ENCODE data around the gene NTN4. TPM values are rescaled to one million over a fixed set of nuclear protein-coding genes. Genes with fewer than 3 reads are reported as not detected.
"Not testable (repeated sequence)": the region's sequence is repeated elsewhere in the genome, so short reads cannot be mapped to it uniquely, and the experiment has no call there.

The NTN4 gene
- total RNA-seq, 1 donor from 2014 or later = 76.5 TPM

DNA sequence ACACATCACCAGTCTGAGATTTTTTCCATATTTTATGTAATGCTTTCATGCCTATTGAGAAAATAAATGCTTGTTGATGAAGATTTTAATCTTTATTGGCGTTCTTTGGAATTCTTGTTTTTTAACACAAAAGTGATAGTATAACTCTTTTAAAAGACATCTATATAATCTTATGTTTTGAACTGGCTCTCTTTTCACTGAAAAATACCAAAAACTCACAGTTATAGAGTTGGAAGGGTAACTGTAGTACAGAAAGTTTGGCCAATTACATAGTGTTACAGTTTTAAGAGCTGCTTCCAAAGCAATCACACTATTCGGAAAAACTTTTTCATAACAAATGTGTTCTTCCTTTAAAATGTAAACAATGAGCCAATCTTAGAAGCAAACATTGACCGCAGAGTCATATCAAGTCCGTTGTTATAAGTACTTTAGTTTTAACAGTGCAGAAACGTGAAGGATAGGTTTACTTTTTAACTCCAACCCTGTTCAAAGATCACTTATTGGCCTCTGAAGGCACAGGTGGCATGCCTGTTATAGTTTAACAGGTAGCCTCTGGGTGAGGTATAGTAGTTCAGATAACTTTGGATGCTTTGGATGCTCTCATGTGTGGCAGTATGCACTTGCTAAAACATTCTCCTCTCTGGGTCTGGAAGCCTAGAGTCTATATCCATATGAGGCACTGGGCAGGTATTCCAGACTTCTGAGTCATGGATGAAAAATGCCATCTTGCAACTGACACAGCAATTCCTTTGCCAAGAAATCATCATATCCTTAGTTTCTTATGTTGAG, 12.1 kb upstream of the NTN4 start:
- ATAC-seq (peak; percentile 28), DNase-seq (no peak)
- intact Hi-C loops (cut with micrococcal nuclease) = no loop called here

DNA sequence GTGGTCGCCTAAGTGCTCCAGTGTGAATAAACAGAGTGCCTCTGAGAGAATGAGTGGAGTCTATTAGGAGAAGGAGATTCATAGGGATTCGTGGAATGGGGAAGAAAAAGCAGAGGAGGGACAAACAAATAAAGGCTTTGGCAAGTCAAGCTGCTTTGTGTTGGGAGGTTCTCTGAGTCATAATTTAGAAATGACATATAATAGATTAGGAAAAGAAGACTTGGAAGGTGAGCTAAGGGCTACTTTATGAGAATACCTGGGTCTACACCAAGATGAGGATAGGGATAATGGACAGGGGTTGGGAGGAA, 6.4 kb upstream of the NTN4 start:
- no peak for DNase-seq
- ATAC-seq = no peak
- intact Hi-C loops (cut with micrococcal nuclease) = no loop called here

DNA sequence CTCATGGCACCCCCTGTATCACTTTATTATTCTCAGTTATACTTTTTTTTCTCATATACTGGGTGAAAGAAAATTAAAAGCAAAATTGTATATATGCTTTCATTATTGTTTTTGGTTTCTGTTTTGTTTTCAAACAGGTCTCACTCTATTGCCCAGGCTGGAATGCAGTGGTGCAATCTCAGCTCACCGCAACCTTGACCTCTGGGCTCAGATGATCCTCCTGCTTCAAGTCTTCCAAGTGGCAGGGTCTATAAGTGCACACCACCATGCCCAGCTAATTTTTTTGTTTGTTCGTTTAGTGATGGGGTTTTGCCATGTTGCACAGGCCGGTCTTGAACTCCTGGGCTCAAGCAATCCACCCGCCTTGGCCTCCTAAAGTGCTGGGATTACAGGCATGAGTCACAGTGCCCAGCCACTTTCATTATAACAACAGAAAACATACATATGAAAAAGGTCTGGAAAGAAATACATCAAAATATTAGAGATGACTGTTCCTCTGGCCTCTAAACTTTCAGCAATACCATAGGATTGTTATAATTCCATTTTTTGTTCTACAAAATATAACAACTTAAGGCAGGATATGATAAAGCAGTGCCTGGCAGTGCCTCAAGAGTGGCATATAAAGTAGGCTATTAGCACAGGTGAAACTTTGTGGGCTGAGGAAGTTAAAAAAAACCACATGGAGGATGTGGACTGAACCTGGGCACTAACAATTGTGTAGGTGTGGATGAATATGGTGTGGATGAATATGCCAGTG, 5.8 kb upstream of the NTN4 start:
- intact Hi-C loops (cut with micrococcal nuclease) = no loop called here

DNA sequence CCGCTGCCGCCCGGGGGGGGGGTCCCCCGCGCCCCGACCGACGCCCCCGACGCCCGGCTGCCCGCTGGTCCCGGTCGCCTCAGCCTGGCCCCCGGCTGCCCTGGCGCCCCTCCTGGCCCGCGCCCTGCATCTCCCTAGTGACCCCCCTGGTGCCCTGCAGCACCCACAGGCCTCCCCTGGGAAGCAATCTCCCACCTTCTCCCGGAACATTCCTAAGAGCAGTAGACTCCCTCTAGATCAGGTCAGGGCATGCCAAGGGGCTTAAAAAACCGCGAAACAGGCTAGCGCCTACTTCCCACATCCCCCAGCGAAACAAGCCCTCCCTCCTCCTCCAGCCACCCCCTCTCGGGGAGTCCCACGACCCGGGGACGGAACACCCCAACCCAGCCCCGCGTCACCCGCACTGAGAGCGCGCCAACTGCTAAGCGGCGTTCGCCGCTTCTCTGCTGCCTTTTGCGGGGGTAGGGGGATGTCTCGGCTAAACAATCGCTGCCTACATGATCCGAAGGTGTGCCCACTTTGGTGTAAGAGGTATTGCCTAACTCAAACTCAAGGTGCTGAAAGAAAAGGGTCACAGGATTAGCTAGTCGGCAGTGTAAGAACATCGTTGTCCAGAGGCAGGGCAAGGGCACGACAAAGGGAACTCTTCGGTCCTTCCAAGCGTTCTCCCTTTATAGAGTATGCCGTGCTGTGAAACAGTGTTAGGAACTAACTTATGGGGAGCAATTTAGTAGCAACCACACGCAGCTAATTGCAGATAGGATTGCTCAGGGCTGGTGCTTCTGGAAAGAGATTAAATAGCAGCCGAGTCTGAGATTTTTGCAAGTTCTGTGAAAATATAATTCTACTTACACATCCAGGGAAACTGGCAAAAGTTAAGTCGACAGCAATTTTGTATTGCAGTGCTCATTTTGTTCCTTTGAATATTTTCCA, 619 bp upstream of the NTN4 start:
- intact Hi-C loops (cut with micrococcal nuclease) = no loop called here
- DNase-seq (peak; percentile 55), ATAC-seq (peak; percentile 65)

More for the DNA sequence above, 5.8 kb upstream of the NTN4 start:
- DNase-seq (no peak), ATAC-seq (no peak)

DNA sequence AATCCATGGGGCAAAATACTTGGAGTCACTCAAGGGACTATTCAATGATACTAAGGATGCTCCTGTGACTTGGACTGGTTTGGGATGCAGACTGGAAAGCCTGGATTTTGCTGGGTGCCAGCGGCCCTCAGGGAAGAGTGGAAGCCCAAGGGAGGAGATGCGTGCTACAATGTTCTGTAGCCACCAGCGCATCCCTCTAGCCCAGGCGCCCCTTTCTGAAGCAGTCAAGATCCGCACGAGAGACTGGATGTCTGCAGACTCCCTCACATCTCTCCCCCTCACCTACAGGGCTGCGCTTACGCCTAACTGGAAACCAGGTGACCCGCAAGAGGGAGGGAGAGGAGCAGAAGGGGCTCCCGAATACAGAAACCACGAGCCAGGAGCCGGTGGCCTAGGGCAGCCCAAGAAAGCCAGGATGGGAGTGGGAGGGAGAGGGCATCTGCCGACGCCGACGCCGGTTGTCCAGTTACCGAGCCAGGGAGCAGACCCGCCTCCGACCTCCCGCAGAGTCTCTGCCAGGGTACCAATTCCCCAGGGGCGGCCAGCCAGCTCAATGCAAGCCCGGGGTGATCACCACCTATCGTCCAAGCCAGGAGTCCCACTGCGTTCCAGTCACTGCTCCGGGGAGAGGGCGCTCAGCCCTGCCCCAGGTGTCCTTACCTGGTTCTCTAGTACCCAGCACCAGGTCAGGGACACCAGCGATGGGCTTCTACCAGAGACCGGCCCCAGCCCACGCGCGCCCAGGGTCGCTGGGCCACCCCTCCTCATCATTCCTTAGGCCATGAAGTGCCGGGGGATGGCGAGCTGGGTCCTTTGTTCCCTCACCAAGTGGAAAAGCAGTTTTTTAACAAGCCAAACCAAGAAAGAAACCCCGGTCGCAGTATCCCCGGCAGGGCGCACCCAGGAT, 1.2 kb downstream of the NTN4 start:
- DNase-seq (peak; percentile 58), ATAC-seq (peak; percentile 44)
- intact Hi-C loops (cut with micrococcal nuclease) = no loop called here

DNA sequence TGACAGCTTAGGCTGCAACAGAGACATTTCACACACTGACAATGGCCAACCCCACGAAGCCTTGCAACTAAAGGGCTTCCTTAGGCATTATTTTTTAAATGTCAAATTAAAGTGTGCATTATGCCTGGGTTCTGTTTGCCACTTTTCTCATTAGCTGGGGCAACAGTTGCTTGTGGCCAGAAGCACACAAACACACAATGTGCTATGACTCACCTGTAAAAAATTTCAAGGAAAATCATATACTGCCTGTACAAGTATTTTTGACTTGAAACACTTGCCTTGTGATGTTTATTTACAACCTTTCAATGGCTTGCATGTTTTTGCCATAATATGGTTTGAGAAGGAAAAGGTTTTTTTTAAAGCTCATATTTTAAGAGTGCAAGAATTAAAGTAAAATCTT, 1.9 kb downstream of the NTN4 start:
- DNase-seq (no peak), ATAC-seq (no peak)
- intact Hi-C loops (cut with micrococcal nuclease) = no loop called here

DNA sequence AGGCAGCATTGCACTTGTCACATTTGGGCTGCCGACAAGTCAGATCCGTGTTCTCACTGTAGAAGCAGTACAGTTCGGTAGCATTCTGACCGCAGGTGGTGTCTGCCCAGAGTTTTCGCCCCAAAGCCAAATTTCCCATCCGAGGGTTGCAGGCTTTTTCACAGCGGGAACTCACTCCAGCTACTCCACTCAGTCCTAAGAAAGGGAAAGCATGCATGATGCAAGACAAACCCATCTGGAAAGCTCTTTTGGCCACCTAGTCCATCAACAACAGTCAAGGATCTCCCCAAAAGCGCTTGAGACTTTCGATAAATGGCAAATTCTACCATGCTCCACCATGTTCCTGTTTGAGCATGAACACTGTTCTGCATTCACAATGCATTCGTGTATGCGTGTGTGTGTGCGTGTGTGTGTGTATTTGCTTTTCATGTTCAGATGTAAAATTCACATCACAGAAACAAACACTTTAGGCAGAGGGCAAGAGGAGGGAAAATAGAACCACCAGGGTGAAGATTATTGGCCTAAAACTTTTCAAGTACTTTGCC, 3.2 kb downstream of the NTN4 start:
- intact Hi-C loops (cut with micrococcal nuclease) = no loop called here
- no peak for ATAC-seq
- no peak for DNase-seq

DNA sequence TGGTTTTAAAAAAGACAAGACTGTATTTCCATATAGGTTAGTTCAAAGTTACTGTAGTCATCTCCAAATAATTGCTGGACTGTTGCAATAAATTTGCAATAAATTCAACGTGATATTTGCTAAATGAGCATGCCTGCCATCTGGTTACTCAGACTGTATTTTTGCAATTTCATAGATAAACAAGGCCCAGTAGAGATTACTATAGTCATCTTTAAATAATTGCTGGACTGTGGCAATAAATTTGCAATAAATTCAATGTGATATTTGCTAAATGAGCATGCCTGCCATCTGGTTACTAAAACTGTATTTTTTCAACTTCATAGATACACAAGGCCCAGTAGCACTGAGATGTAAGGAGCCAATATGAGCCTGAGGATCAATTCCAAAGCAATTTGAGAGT, 5.6 kb downstream of the NTN4 start:
- DNase-seq (no peak), ATAC-seq (no peak)
- intact Hi-C loops (cut with micrococcal nuclease) = no loop called here

DNA sequence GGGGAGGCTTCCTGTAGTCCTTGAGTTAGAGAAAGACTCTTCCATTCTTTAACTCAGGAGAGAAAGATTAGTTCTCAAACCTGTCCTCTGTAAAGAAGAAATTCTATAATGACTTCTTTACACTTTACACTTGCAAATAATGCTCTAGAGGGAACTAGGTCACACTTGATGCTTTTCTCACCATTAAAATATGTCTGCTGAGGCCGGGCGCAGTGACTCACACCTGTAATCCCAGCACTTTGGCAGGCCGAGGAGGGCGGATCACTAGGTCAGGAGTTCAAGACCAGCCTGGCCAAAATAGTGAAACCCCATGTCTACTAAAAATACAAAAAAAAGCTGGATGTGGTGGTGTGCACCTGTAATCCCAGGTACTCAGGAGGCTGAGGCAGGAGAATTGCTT, 6.3 kb downstream of the NTN4 start:
- ATAC-seq = no peak
- no peak for DNase-seq
- intact Hi-C loops (cut with micrococcal nuclease) = no loop called here

DNA sequence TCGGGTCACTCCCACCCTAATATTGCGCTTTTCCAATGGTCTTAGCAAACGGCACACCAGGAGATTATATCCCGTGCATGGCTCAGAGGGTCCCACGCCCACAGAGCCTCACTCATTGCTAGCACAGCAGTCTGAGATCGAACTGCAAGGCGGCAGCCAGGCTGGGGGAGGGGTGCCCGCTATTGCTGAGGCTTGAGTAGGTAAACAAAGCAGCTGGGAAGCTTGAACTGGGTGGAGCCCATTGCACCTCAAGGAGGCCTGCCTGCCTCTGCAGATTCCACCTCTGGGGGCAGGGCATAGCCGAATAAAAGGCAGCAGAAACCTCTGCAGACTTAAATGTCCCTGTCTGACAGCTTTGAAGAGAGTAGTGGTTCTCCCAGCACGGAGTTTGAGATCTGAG, 15.1 kb downstream of the NTN4 start:
- DNase-seq; intact Hi-C loops (cut with micrococcal nuclease); ATAC-seq: not testable (repeated sequence)

DNA sequence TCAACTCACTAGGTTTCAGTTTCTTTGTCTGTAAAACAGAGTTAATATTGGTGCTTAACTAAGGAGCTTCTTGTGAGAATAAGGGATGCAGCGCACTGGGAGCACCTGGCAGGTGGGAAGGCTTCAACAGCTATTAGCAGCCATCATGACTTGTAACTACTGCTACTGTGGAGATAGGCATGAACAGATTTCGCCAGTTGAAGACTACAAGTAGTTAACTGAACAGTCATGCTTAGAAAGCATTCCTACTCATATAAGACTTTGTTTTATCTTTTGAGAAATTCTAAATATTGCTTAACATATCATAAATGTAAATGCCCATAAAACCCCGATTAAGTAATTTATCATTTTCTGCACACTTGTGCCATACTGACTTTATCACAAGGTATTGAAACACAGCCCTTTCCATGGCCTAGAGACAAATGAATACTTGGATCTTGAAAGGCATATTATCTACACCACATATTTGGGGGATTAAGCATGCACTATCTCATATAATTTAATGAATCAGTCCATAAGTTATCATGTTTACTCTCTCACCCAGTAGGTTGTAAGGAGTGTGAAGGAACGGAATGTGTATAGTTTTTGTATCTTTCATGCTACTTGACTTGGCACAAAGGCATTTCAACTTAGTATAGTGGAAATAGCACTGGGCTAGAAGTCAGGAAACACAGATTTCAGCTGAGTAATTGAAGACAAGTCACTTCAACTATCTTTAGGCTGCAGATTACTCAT, 16.1 kb downstream of the NTN4 start:
- intact Hi-C loops (cut with micrococcal nuclease) = no loop called here
- DNase-seq = no peak
- ATAC-seq = peak; percentile 51

DNA sequence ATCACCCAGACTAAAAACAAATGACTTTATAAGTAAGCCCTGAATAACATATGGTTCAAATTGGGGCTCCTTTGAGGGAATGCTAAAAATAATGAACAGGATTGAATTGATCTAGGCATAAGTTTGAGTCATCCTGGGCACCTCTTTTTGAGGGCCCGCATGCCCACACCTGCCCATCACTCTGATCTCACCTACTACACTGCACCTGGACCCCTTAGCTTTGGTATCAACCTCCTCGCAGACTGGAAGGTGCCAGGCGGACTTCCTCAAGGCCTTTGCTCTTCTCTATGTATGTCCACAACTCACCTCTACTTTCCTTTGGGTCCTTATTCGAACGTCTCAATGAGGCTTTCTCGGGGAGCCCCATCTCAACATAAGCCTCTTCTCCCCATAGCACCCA, 17.2 kb downstream of the NTN4 start:
- intact Hi-C loops (cut with micrococcal nuclease) = no loop called here
- DNase-seq (no peak), ATAC-seq (no peak)

DNA sequence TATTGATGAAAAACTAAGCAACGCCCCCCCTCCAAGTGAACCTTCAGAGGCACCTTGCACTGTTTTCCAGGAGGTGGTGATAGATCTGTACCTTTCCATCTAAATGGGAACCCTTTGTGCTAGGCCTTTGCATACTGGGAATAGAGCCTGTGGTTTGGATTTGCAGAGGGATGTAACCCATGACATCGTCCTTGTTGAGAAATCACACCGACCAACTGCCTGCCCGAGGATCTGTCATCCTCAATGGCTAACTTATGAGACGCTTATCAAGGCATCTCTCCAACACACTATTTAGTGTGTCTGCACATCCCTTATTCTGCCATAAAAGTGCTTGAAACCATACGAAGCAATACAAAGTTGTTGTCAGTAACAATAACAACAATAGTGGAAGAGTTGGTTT, 22.9 kb downstream of the NTN4 start:
- ATAC-seq (peak; percentile 32), DNase-seq (no peak)
- intact Hi-C loops (cut with micrococcal nuclease) = no loop called here

DNA sequence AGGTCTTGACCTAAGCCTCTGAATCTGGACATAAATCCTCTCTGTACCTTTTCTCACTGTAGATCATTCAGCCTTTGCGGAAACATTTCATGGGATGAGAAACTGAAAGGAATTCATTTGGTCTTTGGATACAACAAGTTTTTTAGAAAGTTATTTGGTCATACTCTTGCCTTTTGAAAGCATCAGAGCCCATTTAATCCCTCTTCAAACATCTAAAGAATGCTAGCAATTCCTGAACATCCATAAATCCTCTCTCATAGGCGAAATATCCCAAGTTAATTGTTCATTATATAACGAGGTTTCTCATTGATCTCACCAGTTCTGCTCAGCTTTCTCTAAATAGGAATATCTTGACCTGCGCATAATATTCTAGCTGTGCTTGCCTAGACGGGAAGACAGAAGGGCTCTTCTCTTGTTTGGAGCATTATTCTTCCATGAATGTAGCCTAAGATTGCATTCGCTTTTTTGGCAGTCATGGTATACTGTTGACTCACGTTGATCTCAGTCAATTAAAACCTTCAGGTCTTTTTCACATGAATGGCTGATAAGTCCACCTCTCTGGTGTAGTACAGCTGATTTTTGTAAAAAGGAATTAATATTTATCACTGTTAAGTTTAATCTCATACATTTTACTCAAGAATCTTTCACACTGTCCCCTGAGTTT, 24.1 kb downstream of the NTN4 start:
- intact Hi-C loops (cut with micrococcal nuclease) = no loop called here
- no peak for ATAC-seq
- no peak for DNase-seq

DNA sequence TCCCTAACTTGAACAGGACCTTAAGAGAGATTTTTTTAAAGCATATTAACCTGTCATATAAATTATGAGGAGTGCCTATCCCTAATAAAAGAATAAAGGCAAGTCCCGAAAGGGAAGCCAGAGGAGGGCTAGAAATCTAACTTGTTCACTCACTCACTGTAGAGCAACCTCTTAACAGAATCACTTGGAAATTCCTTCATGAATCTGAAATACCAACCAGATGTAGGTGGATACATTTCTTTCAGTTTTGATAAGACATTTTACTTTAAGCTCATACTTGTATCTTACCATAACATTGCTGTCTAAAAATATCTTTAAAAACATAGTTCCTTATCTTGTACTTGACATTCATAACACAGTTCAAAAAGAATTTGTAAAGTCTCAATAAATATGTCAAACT, 25.7 kb downstream of the NTN4 start:
- no peak for DNase-seq
- intact Hi-C loops (cut with micrococcal nuclease) = no loop called here
- no peak for ATAC-seq

DNA sequence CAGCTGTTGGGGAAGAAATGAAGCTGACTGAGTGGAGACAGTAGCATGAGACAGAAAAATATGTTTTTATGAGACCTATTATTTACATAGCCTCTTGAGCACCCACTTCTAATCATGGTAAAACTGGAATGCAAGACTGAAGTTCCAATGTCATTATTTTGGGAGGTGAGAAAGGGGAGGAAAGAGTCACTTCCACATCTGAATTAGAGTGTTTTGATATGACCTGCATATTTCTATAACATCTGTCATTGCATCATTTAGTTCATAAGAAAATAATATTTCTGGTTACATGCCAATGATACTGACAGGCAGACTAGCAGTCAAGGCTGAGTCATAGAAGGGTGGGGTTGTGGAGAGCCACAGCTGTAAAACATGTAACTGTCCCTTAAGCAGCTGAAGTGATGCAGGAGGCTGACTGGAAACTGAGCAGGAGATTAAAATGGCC, 26.7 kb downstream of the NTN4 start:
- ATAC-seq = peak; percentile 90
- intact Hi-C loops (cut with micrococcal nuclease) = no loop called here
- no peak for DNase-seq

DNA sequence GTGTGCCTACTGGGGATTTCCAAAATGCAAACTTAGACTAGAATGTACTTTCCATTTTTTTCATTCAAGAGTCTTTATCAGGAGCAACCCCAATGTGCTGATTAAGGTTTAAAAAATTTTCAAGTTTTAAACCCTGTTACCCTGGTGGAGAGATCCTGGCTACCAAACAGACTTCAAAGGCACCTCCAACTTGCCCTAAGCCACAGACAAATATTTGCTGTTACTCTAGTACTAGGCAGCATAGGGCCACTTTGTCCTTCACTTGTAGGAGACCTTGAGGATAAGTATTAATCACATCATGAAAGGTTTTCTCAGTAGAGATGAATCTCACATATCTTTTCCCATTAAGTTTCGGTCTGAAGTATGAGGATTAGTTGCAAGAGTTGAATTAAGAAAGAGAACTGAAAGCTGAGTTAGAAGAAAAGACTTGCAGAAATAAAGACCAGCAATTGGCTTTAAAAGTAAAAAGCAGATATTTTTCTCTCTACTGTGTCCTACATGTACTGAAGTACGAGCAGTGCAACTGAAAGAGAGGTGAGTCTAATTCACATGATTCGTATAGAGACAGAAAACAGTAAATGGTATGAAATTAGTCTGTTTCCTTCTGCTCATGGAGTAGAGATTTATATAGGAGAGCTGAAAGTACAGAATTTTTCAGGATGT, 28.3 kb downstream of the NTN4 start:
- ATAC-seq (no peak), DNase-seq (no peak)
- intact Hi-C loops (cut with micrococcal nuclease) = no loop called here

All from left ventricle myocardium superior (tissue), 1 donor.